ENCODE results near the gene GIMD1. TPM values are rescaled to one million over a fixed set of nuclear protein-coding genes. Genes with fewer than 3 reads are reported as not detected.

GIMD1 gene
- total RNA-seq, 1 donor from 2014 or later, result not detected

DNA sequence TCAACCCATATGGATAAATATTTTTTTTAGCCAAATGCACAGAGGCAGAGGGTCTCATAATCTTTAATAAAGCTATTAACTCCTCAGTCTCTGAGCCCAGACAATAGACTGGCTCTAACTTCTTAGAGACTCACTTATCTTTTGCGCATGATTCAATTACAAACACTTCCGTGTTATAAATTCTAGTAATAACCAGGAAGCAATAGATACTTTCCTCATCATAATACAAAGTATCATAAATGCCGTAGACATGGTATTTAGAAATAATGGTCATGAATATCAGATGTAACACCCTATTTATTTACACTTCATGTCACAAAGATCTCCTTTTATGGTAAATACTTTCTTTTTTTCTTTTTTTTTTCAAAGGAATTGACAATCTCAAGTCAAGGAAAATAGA is 4.4 kb upstream of the GIMD1 start:
- H3K4me3 ChIP-seq (ENCODE audit: low read length in 3 of 3), result no peak overlapping the region

GRCh38 chr4:106371161-106371560 is 2.6 kb upstream of the GIMD1 start:
- Histone ChIP-seq H3K9me3 (ENCODE audit: control insufficient read depth in 3 of 3, low read length in 3 of 3) (no peaks in the 10 kb centered on the region), H3K4me3 (ENCODE audit: low read length in 3 of 3) (no peak overlapping the region), H3K27ac (ENCODE audit: low read depth, low read length) (no peak overlapping the region), H3K9ac (ENCODE audit: low read depth in 1 of 3, low read length in 3 of 3) (no peak overlapping the region), H3K36me3 (ENCODE audit: control insufficient read depth in 3 of 3, insufficient read depth in 3 of 3, low read length in 3 of 3) (no peaks in the 10 kb centered on the region), H3K27me3 (ENCODE audit: control insufficient read depth in 3 of 3, insufficient read depth in 3 of 3, low read length in 3 of 3) (peaks cover 0 to 3% (median 0%) of the 10 kb centered on the region in 3 donors), H3K4me1 (ENCODE audit: control insufficient read depth in 3 of 3, insufficient read depth in 3 of 3, low read length in 3 of 3) (no peaks in the 10 kb centered on the region)

More for the DNA sequence above, 4.4 kb upstream of the GIMD1 start:
- Histone ChIP-seq H3K27me3 (ENCODE audit: control insufficient read depth in 3 of 3, insufficient read depth in 3 of 3, low read length in 3 of 3) (peaks cover 0 to 3% (median 0%) of the 10 kb centered on the region in 3 donors), H3K9ac (ENCODE audit: low read depth in 1 of 3, low read length in 3 of 3) (no peak overlapping the region), H3K36me3 (ENCODE audit: control insufficient read depth in 3 of 3, insufficient read depth in 3 of 3, low read length in 3 of 3) (no peaks in the 10 kb centered on the region), H3K9me3 (ENCODE audit: control insufficient read depth in 3 of 3, low read length in 3 of 3) (no peaks in the 10 kb centered on the region), H3K4me1 (ENCODE audit: control insufficient read depth in 3 of 3, insufficient read depth in 3 of 3, low read length in 3 of 3) (no peaks in the 10 kb centered on the region), H3K27ac (ENCODE audit: low read depth, low read length) (no peak overlapping the region)

- Histone ChIP-seq H3K27me3 (ENCODE audit: control insufficient read depth in 3 of 3, insufficient read depth in 3 of 3, low read length in 3 of 3) (peaks cover 0 to 3% (median 0%) of the 10 kb centered on the region in 3 donors), H3K9ac (ENCODE audit: low read depth in 1 of 3, low read length in 3 of 3) (no peak overlapping the region), H3K9me3 (ENCODE audit: control insufficient read depth in 3 of 3, low read length in 3 of 3) (no peaks in the 10 kb centered on the region), H3K36me3 (ENCODE audit: control insufficient read depth in 3 of 3, insufficient read depth in 3 of 3, low read length in 3 of 3) (no peaks in the 10 kb centered on the region), H3K27ac (ENCODE audit: low read depth, low read length) (no peak overlapping the region), H3K4me3 (ENCODE audit: low read length in 3 of 3) (no peak overlapping the region), H3K4me1 (ENCODE audit: control insufficient read depth in 3 of 3, insufficient read depth in 3 of 3, low read length in 3 of 3) (peaks cover 0 to 5% (median 0%) of the 10 kb centered on the region in 3 donors)
These were observed 1.6 kb upstream of the GIMD1 start for GRCh38 chr4:106370214-106370613.

- no peak overlapping the region for H3K9ac ChIP-seq (ENCODE audit: low read depth in 1 of 3, low read length in 3 of 3)
These were observed 980 bp upstream of the GIMD1 start for GRCh38 chr4:106369456-106370060.

DNA sequence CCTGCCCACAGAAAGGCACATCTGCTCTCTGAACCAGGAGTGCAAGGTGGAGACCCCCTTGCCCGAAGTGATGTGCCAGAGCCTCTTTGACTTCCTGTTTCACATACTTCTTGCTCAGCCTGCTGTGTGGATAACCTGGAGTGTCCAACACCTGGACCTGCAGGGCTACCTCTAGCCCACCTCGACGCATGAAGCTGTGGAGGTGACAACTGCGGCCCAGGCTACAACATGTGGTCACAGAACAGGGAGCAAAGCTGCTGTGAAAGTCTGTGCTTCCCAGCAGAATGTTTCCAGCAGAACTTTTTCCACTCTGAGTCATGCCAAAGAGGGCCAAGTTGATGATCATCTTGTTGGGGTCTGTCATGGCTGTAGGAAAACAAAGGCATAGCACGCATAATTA is 1.5 kb downstream of the GIMD1 start:
- Histone ChIP-seq H3K27me3 (ENCODE audit: control insufficient read depth in 3 of 3, insufficient read depth in 3 of 3, low read length in 3 of 3) (no peaks in the 10 kb centered on the region), H3K27ac (ENCODE audit: low read depth, low read length) (no peak overlapping the region), H3K4me3 (ENCODE audit: low read length in 3 of 3) (no peak overlapping the region), H3K4me1 (ENCODE audit: control insufficient read depth in 3 of 3, insufficient read depth in 3 of 3, low read length in 3 of 3) (peaks cover 0 to 5% (median 0%) of the 10 kb centered on the region in 3 donors), H3K9ac (ENCODE audit: low read depth in 1 of 3, low read length in 3 of 3) (no peak overlapping the region), H3K9me3 (ENCODE audit: control insufficient read depth in 3 of 3, low read length in 3 of 3) (no peaks in the 10 kb centered on the region), H3K36me3 (ENCODE audit: control insufficient read depth in 3 of 3, insufficient read depth in 3 of 3, low read length in 3 of 3) (no peaks in the 10 kb centered on the region)

More at GRCh38 chr4:106369456-106370060, 980 bp upstream of the GIMD1 start:
- Histone ChIP-seq H3K27ac (ENCODE audit: low read depth, low read length) (no peak overlapping the region), H3K27me3 (ENCODE audit: control insufficient read depth in 3 of 3, insufficient read depth in 3 of 3, low read length in 3 of 3) (peaks cover 0 to 3% (median 0%) of the 10 kb centered on the region in 3 donors), H3K36me3 (ENCODE audit: control insufficient read depth in 3 of 3, insufficient read depth in 3 of 3, low read length in 3 of 3) (no peaks in the 10 kb centered on the region), H3K4me3 (ENCODE audit: low read length in 3 of 3) (no peak overlapping the region), H3K4me1 (ENCODE audit: control insufficient read depth in 3 of 3, insufficient read depth in 3 of 3, low read length in 3 of 3) (peaks cover 0 to 5% (median 0%) of the 10 kb centered on the region in 3 donors), H3K9me3 (ENCODE audit: control insufficient read depth in 3 of 3, low read length in 3 of 3) (no peaks in the 10 kb centered on the region)

- Histone ChIP-seq H3K36me3 (ENCODE audit: control insufficient read depth in 3 of 3, insufficient read depth in 3 of 3, low read length in 3 of 3) (no peaks in the 10 kb centered on the region), H3K4me3 (ENCODE audit: low read length in 3 of 3) (no peak overlapping the region), H3K27ac (ENCODE audit: low read depth, low read length) (peak overlapping the region; percentile 25), H3K9ac (ENCODE audit: low read depth in 1 of 3, low read length in 3 of 3) (no peak overlapping the region), H3K4me1 (ENCODE audit: control insufficient read depth in 3 of 3, insufficient read depth in 3 of 3, low read length in 3 of 3) (peaks cover 0 to 5% (median 0%) of the 10 kb centered on the region in 3 donors), H3K9me3 (ENCODE audit: control insufficient read depth in 3 of 3, low read length in 3 of 3) (no peaks in the 10 kb centered on the region), H3K27me3 (ENCODE audit: control insufficient read depth in 3 of 3, insufficient read depth in 3 of 3, low read length in 3 of 3) (no peaks in the 10 kb centered on the region)
These were observed 2.6 kb downstream of the GIMD1 start for GRCh38 chr4:106366026-106366425.

DNA sequence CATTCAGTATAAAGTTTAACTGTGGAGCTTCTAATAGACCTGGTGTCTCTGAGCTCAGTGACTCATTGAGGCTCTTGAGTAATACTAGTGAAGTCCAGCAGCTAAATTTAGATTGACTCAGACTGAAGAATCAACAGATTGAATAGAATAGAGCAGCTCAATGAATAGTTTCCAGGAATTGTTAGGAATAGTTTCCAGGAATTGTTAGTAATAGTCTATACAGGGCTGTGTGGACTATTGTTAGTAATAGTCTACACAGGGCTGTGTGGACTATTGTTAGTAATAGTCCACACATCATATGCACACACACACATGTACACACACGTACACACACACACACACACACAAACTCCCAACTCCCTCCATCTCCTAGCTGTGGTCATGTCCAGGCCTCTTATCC is 3.0 kb downstream of the GIMD1 start:
- Histone ChIP-seq H3K4me3 (ENCODE audit: low read length in 3 of 3) (no peak overlapping the region), H3K9ac (ENCODE audit: low read depth in 1 of 3, low read length in 3 of 3) (no peak overlapping the region)

DNA sequence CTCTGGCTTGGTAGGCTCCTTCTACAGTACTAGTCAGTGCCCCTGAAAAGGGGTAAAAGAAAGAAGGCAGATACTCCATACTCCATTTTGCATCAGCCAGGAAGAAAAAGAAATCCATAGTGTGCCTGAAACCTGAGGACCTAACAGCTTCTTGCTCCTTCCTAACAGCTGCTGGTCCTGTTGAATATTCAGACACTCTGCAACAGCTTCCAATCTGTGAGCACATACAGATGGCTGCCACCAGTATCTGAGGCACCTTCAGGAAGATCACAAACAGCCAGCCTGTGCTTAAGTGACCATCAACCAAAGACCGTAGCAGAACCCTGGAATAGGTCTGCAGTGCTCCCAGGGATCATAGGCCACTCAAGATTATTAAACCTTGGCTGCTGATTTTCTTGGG is 4.3 kb downstream of the GIMD1 start:
- Histone ChIP-seq H3K4me3 (ENCODE audit: low read length in 3 of 3) (no peak overlapping the region), H3K4me1 (ENCODE audit: control insufficient read depth in 3 of 3, insufficient read depth in 3 of 3, low read length in 3 of 3) (peaks cover 0 to 5% (median 0%) of the 10 kb centered on the region in 3 donors), H3K9ac (ENCODE audit: low read depth in 1 of 3, low read length in 3 of 3) (no peak overlapping the region), H3K36me3 (ENCODE audit: control insufficient read depth in 3 of 3, insufficient read depth in 3 of 3, low read length in 3 of 3) (no peaks in the 10 kb centered on the region), H3K27me3 (ENCODE audit: control insufficient read depth in 3 of 3, insufficient read depth in 3 of 3, low read length in 3 of 3) (no peaks in the 10 kb centered on the region), H3K9me3 (ENCODE audit: control insufficient read depth in 3 of 3, low read length in 3 of 3) (no peaks in the 10 kb centered on the region), H3K27ac (ENCODE audit: low read depth, low read length) (no peak overlapping the region)

More for the DNA sequence above, 3.0 kb downstream of the GIMD1 start:
- H3K4me1 ChIP-seq (ENCODE audit: control insufficient read depth in 3 of 3, insufficient read depth in 3 of 3, low read length in 3 of 3), result peaks cover 0 to 5% (median 0%) of the 10 kb centered on the region in 3 donors
- H3K27me3 ChIP-seq (ENCODE audit: control insufficient read depth in 3 of 3, insufficient read depth in 3 of 3, low read length in 3 of 3), result no peaks in the 10 kb centered on the region
- H3K36me3 ChIP-seq (ENCODE audit: control insufficient read depth in 3 of 3, insufficient read depth in 3 of 3, low read length in 3 of 3), result no peaks in the 10 kb centered on the region
- no peaks in the 10 kb centered on the region for H3K9me3 ChIP-seq (ENCODE audit: control insufficient read depth in 3 of 3, low read length in 3 of 3)
- H3K27ac ChIP-seq (ENCODE audit: low read depth, low read length), result peak overlapping the region; percentile 25

DNA sequence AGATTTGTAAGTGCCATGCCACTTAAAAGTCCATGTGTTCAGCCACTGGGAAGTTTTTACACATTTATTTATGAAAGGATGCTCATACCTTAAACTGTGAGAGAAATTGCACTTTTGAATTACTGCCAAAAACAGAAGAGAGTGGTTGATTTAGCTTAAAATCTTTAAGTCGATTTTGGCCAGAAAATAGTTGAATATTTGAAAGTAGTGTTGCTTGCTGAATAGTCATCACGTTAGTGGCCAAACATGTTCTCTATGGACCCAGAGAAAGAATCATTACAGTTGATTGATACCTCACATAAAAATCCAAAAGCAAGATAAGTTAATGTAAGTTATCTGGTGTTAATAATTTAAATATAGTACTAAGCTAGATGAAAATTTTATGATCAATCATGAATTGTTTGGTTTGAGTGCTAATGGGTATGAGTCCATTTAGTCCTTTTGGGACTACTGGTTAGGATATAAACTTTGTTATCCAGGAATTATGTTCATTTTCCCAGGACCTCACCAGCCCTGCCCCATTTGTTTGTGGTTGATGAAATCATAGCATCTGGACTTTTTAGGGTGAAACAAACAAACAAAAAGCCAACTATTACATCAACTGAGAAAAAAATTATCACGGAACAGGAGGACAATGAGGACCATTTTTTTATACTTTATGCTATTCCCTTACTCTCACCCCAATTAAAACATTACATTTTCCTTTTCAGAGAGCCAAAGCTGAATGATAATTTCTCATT is 6.3 kb downstream of the GIMD1 start:
- no peak overlapping the region for H3K9ac ChIP-seq (ENCODE audit: low read depth in 1 of 3, low read length in 3 of 3)
- H3K4me1 ChIP-seq (ENCODE audit: control insufficient read depth in 3 of 3, insufficient read depth in 3 of 3, low read length in 3 of 3), result peaks cover 0 to 5% (median 0%) of the 10 kb centered on the region in 3 donors
- H3K27ac ChIP-seq (ENCODE audit: low read depth, low read length), result no peak overlapping the region
- no peak overlapping the region for H3K4me3 ChIP-seq (ENCODE audit: low read length in 3 of 3)
- no peaks in the 10 kb centered on the region for H3K27me3 ChIP-seq (ENCODE audit: control insufficient read depth in 3 of 3, insufficient read depth in 3 of 3, low read length in 3 of 3)
- no peaks in the 10 kb centered on the region for H3K36me3 ChIP-seq (ENCODE audit: control insufficient read depth in 3 of 3, insufficient read depth in 3 of 3, low read length in 3 of 3)
- H3K9me3 ChIP-seq (ENCODE audit: control insufficient read depth in 3 of 3, low read length in 3 of 3), result no peaks in the 10 kb centered on the region

GRCh38 chr4:106358899-106359298 is 9.7 kb downstream of the GIMD1 start:
- Histone ChIP-seq H3K9me3 (ENCODE audit: control insufficient read depth in 3 of 3, low read length in 3 of 3) (no peaks in the 10 kb centered on the region), H3K27me3 (ENCODE audit: control insufficient read depth in 3 of 3, insufficient read depth in 3 of 3, low read length in 3 of 3) (no peaks in the 10 kb centered on the region), H3K9ac (ENCODE audit: low read depth in 1 of 3, low read length in 3 of 3) (no peak overlapping the region), H3K4me3 (ENCODE audit: low read length in 3 of 3) (no peak overlapping the region), H3K36me3 (ENCODE audit: control insufficient read depth in 3 of 3, insufficient read depth in 3 of 3, low read length in 3 of 3) (no peaks in the 10 kb centered on the region), H3K27ac (ENCODE audit: low read depth, low read length) (no peak overlapping the region), H3K4me1 (ENCODE audit: control insufficient read depth in 3 of 3, insufficient read depth in 3 of 3, low read length in 3 of 3) (peaks cover 0 to 3% (median 0%) of the 10 kb centered on the region in 3 donors)
